ENCODE data around the gene PACRG.

PACRG gene

GRCh38 chr6:163333038-163333437 is 605.3 kb downstream of the PACRG start:
- DNase-seq (ENCODE audit: low spot score): no peak

GRCh38 chr6:163333701-163334663 is 606.2 kb downstream of the PACRG start:
- DNase-seq (ENCODE audit: low spot score): no peak

- no peak for DNase-seq (ENCODE audit: low spot score)
These were observed 607.3 kb downstream of the PACRG start for GRCh38 chr6:163335056-163335455.

- DNase-seq (ENCODE audit: low spot score): no peak
These were observed 608.1 kb downstream of the PACRG start for GRCh38 chr6:163335671-163336545.

- no peak for DNase-seq (ENCODE audit: low spot score)
These were observed 609.2 kb downstream of the PACRG start for GRCh38 chr6:163336961-163337360.

- DNase-seq (ENCODE audit: low spot score): no peak
These were observed 610.2 kb downstream of the PACRG start for GRCh38 chr6:163337958-163338357.

- DNase-seq (ENCODE audit: low spot score): no peak
These were observed 611.1 kb downstream of the PACRG start for GRCh38 chr6:163338671-163339405.

- no peak for DNase-seq (ENCODE audit: low spot score)
These were observed 611.7 kb downstream of the PACRG start for GRCh38 chr6:163339466-163339865.

GRCh38 chr6:163340201-163340887 is 612.6 kb downstream of the PACRG start:
- DNase-seq (ENCODE audit: low spot score): no peak

- DNase-seq (ENCODE audit: low spot score): no peak
These were observed 613.7 kb downstream of the PACRG start for GRCh38 chr6:163341224-163342061.

GRCh38 chr6:163342571-163343539 is 615.1 kb downstream of the PACRG start:
- no peak for DNase-seq (ENCODE audit: low spot score)

- no peak for DNase-seq (ENCODE audit: low spot score)
These were observed 615.8 kb downstream of the PACRG start for GRCh38 chr6:163343609-163344008.

- no peak for DNase-seq (ENCODE audit: low spot score)
These were observed 616.6 kb downstream of the PACRG start for GRCh38 chr6:163344411-163344810.

GRCh38 chr6:163345931-163346330 is 618.2 kb downstream of the PACRG start:
- no peak for DNase-seq (ENCODE audit: low spot score)

GRCh38 chr6:163346497-163346961 is 618.8 kb downstream of the PACRG start:
- no peak for DNase-seq (ENCODE audit: low spot score)

- DNase-seq (ENCODE audit: low spot score): no peak
These were observed 619.3 kb downstream of the PACRG start for GRCh38 chr6:163347021-163347446.

GRCh38 chr6:163348789-163349680 is 621.3 kb downstream of the PACRG start:
- no peak for DNase-seq (ENCODE audit: low spot score)

- DNase-seq (ENCODE audit: low spot score): no peak
These were observed 621.9 kb downstream of the PACRG start for GRCh38 chr6:163349696-163350095.

Data from SK-N-DZ (cell line).